C4-2B (cell line): ENCODE results near the gene E2F1.
A peak's percentile ranks its signal among the peaks of the same experiment; 100 is the strongest.

ENCODE experiments used
- H3K27ac ChIP-seq: fragments of 450-650 bp; 2 replicates; pipeline ENCODE4 v1.5.1; 2017
- CTCF ChIP-seq: fragments of 450-650 bp; conservative IDR thresholded peaks from 2 replicates; pipeline ENCODE4 v1.5.1; 2017; ENCODE audit warnings: mild to moderate bottlenecking
- ZFX ChIP-seq: fragments of 450-650 bp; IDR thresholded peaks from 2 replicates; pipeline ENCODE4 v1.6.1; 2017

The E2F1 gene

GRCh38 chr20:33662172-33662571 is 24.0 kb downstream of the E2F1 start, which contains the start of gene C20orf144:
Gene C20orf144, plus strand, starts transcription at chr20:33662327. Its CDS starts 19 bp downstream, at chr20:33662346.
- TF ChIP-seq ZFX (no peak), CTCF (no peak)
- H3K27ac ChIP-seq: peak within 1 kb of the TSS; percentile 97

- no peak overlapping the region for H3K27ac ChIP-seq
- no peak for TF ChIP-seq ZFX
- no peak for TF ChIP-seq CTCF
These were observed 25.5 kb downstream of the E2F1 start for GRCh38 chr20:33660685-33661058.

GRCh38 chr20:33660035-33660684 is 26.0 kb downstream of the E2F1 start:
- H3K27ac ChIP-seq: no peak overlapping the region
- TF ChIP-seq ZFX (no peak), CTCF (no peak)

GRCh38 chr20:33659341-33660034 is 26.7 kb downstream of the E2F1 start:
- TF ChIP-seq ZFX (no peak), CTCF (no peak)

GRCh38 chr20:33658929-33659328 is 27.3 kb downstream of the E2F1 start:
- no peak for TF ChIP-seq CTCF
- no peak for TF ChIP-seq ZFX
- H3K27ac ChIP-seq: no peak overlapping the region

More at GRCh38 chr20:33659341-33660034, 26.7 kb downstream of the E2F1 start:
- H3K27ac ChIP-seq: no peak overlapping the region

GRCh38 chr20:33658510-33658909 is 27.7 kb downstream of the E2F1 start:
- no peak overlapping the region for H3K27ac ChIP-seq
- TF ChIP-seq ZFX (no peak), CTCF (no peak)

GRCh38 chr20:33657704-33658095 is 28.5 kb downstream of the E2F1 start:
- H3K27ac ChIP-seq: no peak overlapping the region
- TF ChIP-seq CTCF (no peak), ZFX (no peak)
